ENCODE results near the gene PCNX2.
"Not testable (repeated sequence)": the region's sequence is repeated elsewhere in the genome, so short reads cannot be mapped to it uniquely, and the experiment has no call there.

PCNX2 gene

GRCh38 chr1:233151861-233152260 is 143.7 kb downstream of the PCNX2 start:
- peaks cover 37% of the 10 kb centered on the region for H3K36me3 Mint-ChIP-seq (ENCODE audit: low read depth)
- no peaks in the 10 kb centered on the region for H3K27me3 Mint-ChIP-seq
- no peaks in the 10 kb centered on the region for H3K4me1 Mint-ChIP-seq (ENCODE audit: low read depth)
- no peaks in the 10 kb centered on the region for H3K9me3 Mint-ChIP-seq
- no peak overlapping the region for H3K4me3 Mint-ChIP-seq
- no peak overlapping the region for H3K27ac Mint-ChIP-seq

- Mint-ChIP-seq H3K9me3 (no peaks in the 10 kb centered on the region), H3K27me3 (no peaks in the 10 kb centered on the region), H3K4me1 (ENCODE audit: low read depth) (no peaks in the 10 kb centered on the region)
These were observed 151.1 kb downstream of the PCNX2 start for GRCh38 chr1:233144434-233144833.

GRCh38 chr1:233143241-233143640 is 152.3 kb downstream of the PCNX2 start:
- Mint-ChIP-seq H3K36me3 (ENCODE audit: low read depth) (peaks cover 29% of the 10 kb centered on the region), H3K9me3 (no peaks in the 10 kb centered on the region), H3K4me1 (ENCODE audit: low read depth) (no peaks in the 10 kb centered on the region), H3K4me3 (no peak overlapping the region), H3K27me3 (no peaks in the 10 kb centered on the region), H3K27ac (no peak overlapping the region)

More at GRCh38 chr1:233144434-233144833, 151.1 kb downstream of the PCNX2 start:
- Mint-ChIP-seq H3K27ac (no peak overlapping the region), H3K4me3 (no peak overlapping the region), H3K36me3 (ENCODE audit: low read depth) (peaks cover 30% of the 10 kb centered on the region)

- Mint-ChIP-seq H3K4me1 (ENCODE audit: low read depth) (no peaks in the 10 kb centered on the region), H3K9me3 (no peaks in the 10 kb centered on the region), H3K4me3 (no peak overlapping the region), H3K36me3 (ENCODE audit: low read depth) (peaks cover 28% of the 10 kb centered on the region), H3K27me3 (no peaks in the 10 kb centered on the region), H3K27ac (no peak overlapping the region)
These were observed 154.6 kb downstream of the PCNX2 start for GRCh38 chr1:233140974-233141373.

- Mint-ChIP-seq H3K36me3 (ENCODE audit: low read depth) (peaks cover 32% of the 10 kb centered on the region), H3K9me3 (no peaks in the 10 kb centered on the region), H3K4me3 (no peak overlapping the region), H3K27ac (no peak overlapping the region), H3K27me3 (no peaks in the 10 kb centered on the region), H3K4me1 (ENCODE audit: low read depth) (no peaks in the 10 kb centered on the region)
These were observed 155.0 kb downstream of the PCNX2 start for GRCh38 chr1:233140499-233140898.

- no peaks in the 10 kb centered on the region for H3K9me3 Mint-ChIP-seq
- no peak overlapping the region for H3K27ac Mint-ChIP-seq
- H3K36me3 Mint-ChIP-seq (ENCODE audit: low read depth), result peaks cover 41% of the 10 kb centered on the region
- H3K27me3 Mint-ChIP-seq, result no peaks in the 10 kb centered on the region
- H3K4me1 Mint-ChIP-seq (ENCODE audit: low read depth), result no peaks in the 10 kb centered on the region
- H3K4me3 Mint-ChIP-seq, result no peak overlapping the region
These were observed 156.5 kb downstream of the PCNX2 start for GRCh38 chr1:233138788-233139585.

- no peaks in the 10 kb centered on the region for H3K4me1 Mint-ChIP-seq (ENCODE audit: low read depth)
- no peaks in the 10 kb centered on the region for H3K9me3 Mint-ChIP-seq
- no peak overlapping the region for H3K4me3 Mint-ChIP-seq
- H3K36me3 Mint-ChIP-seq (ENCODE audit: low read depth), result peaks cover 51% of the 10 kb centered on the region
- no peaks in the 10 kb centered on the region for H3K27me3 Mint-ChIP-seq
- H3K27ac Mint-ChIP-seq, result no peak overlapping the region
These were observed 159.7 kb downstream of the PCNX2 start for GRCh38 chr1:233135833-233136232.

- Mint-ChIP-seq H3K27me3 (no peaks in the 10 kb centered on the region), H3K4me3 (no peak overlapping the region), H3K27ac (no peak overlapping the region), H3K9me3 (no peaks in the 10 kb centered on the region), H3K36me3 (ENCODE audit: low read depth) (peaks cover 65% of the 10 kb centered on the region), H3K4me1 (ENCODE audit: low read depth) (no peaks in the 10 kb centered on the region)
These were observed 163.1 kb downstream of the PCNX2 start for GRCh38 chr1:233132445-233132844.

- not testable (repeated sequence) for H3K27me3 Mint-ChIP-seq; H3K4me3 Mint-ChIP-seq; H3K4me1 Mint-ChIP-seq (ENCODE audit: low read depth); H3K9me3 Mint-ChIP-seq; H3K27ac Mint-ChIP-seq
- peaks cover 58% of the 10 kb centered on the region for H3K36me3 Mint-ChIP-seq (ENCODE audit: low read depth)
These were observed 166.5 kb downstream of the PCNX2 start for GRCh38 chr1:233129031-233129430.

- Mint-ChIP-seq H3K27ac (no peak overlapping the region), H3K36me3 (ENCODE audit: low read depth) (peaks cover 45% of the 10 kb centered on the region), H3K4me1 (ENCODE audit: low read depth) (no peaks in the 10 kb centered on the region), H3K9me3 (no peaks in the 10 kb centered on the region), H3K4me3 (no peak overlapping the region), H3K27me3 (no peaks in the 10 kb centered on the region)
These were observed 168.4 kb downstream of the PCNX2 start for GRCh38 chr1:233127157-233127556.

GRCh38 chr1:233122779-233123178 is 172.7 kb downstream of the PCNX2 start:
- no peaks in the 10 kb centered on the region for H3K4me1 Mint-ChIP-seq (ENCODE audit: low read depth)
- no peak overlapping the region for H3K4me3 Mint-ChIP-seq
- H3K36me3 Mint-ChIP-seq (ENCODE audit: low read depth), result peaks cover 43% of the 10 kb centered on the region
- H3K27me3 Mint-ChIP-seq, result no peaks in the 10 kb centered on the region
- no peaks in the 10 kb centered on the region for H3K9me3 Mint-ChIP-seq
- H3K27ac Mint-ChIP-seq, result no peak overlapping the region

GRCh38 chr1:233121947-233122559 is 173.5 kb downstream of the PCNX2 start:
- H3K27ac Mint-ChIP-seq, result no peak overlapping the region
- peaks cover 38% of the 10 kb centered on the region for H3K36me3 Mint-ChIP-seq (ENCODE audit: low read depth)
- no peaks in the 10 kb centered on the region for H3K27me3 Mint-ChIP-seq
- no peak overlapping the region for H3K4me3 Mint-ChIP-seq
- H3K9me3 Mint-ChIP-seq, result no peaks in the 10 kb centered on the region
- H3K4me1 Mint-ChIP-seq (ENCODE audit: low read depth), result no peaks in the 10 kb centered on the region

GRCh38 chr1:233114860-233115259 is 180.7 kb downstream of the PCNX2 start:
- Mint-ChIP-seq H3K27ac (no peak overlapping the region), H3K4me3 (no peak overlapping the region), H3K27me3 (no peaks in the 10 kb centered on the region), H3K36me3 (ENCODE audit: low read depth) (peaks cover 45% of the 10 kb centered on the region), H3K9me3 (no peaks in the 10 kb centered on the region), H3K4me1 (ENCODE audit: low read depth) (peaks cover 22% of the 10 kb centered on the region)

- Mint-ChIP-seq H3K27me3 (no peaks in the 10 kb centered on the region), H3K36me3 (ENCODE audit: low read depth) (peaks cover 50% of the 10 kb centered on the region), H3K4me3 (no peak overlapping the region), H3K27ac (no peak overlapping the region), H3K4me1 (ENCODE audit: low read depth) (peaks cover 22% of the 10 kb centered on the region), H3K9me3 (no peaks in the 10 kb centered on the region)
These were observed 181.4 kb downstream of the PCNX2 start for GRCh38 chr1:233114159-233114558.

- no peaks in the 10 kb centered on the region for H3K27me3 Mint-ChIP-seq
- peaks cover 50% of the 10 kb centered on the region for H3K36me3 Mint-ChIP-seq (ENCODE audit: low read depth)
- H3K4me3 Mint-ChIP-seq, result no peak overlapping the region
- H3K4me1 Mint-ChIP-seq (ENCODE audit: low read depth), result peaks cover 22% of the 10 kb centered on the region
- peak overlapping the region; percentile 79 for H3K27ac Mint-ChIP-seq
- H3K9me3 Mint-ChIP-seq, result no peaks in the 10 kb centered on the region
These were observed 182.3 kb downstream of the PCNX2 start for GRCh38 chr1:233113009-233113879.

Measured in stimulated activated naive CD8-positive, alpha-beta T cell treated with anti-CD3 and anti-CD28 coated beads, Interleukin-15, Interleukin-2, amounts not matched to agents 100 ng/mL and 50 ng/mL, for 24 hours (primary cell).